Spleen (tissue), 7 donors: ENCODE measurements around the gene RUNDC3A.

Experiments used
- POLR2A ChIP-seq, 3 donors: fragments of 450-650 bp; IDR thresholded peaks; one replicate each; pipeline ENCODE4 v1.5.1; 2017; ENCODE audit warnings: antibody characterized with exemption in 3 of 3, mild to moderate bottlenecking in 1 of 3
- POLR2AphosphoS5 ChIP-seq, 3 donors: sonication (generic); formaldehyde crosslinking; IDR thresholded peaks; one replicate each; pipeline ENCODE4 v1.5.1; 2017; ENCODE audit warnings: antibody characterized with exemption in 3 of 3
- TF ChIP-seq, protein P1 (sequence below), 11 experiments: fragments of 200-600 bp in 7 of 11; fragments of 450-650 bp in 4 of 11; sonication (generic) in 4 of 11; IDR thresholded peaks in 8 of 11; conservative IDR thresholded peaks in 3 of 11; 1 replicate in 7 of 11; 2 replicates in 4 of 11; pipeline versions ENCODE4 v1.4.0 to v1.8.0; 2016 to 2021; ENCODE audit warnings: antibody characterized with exemption in 11 of 11, inconsistent platforms in 4 of 11, mild to moderate bottlenecking in 1 of 11
- donor health status: DM: no; HTN: no; CAD: no; lungs with moderate emphysema.
- donor health status: DM: no; HTN: no; CAD: no.
- donor health status: DM: no; HTN: no; CAD: no.

DNA sequence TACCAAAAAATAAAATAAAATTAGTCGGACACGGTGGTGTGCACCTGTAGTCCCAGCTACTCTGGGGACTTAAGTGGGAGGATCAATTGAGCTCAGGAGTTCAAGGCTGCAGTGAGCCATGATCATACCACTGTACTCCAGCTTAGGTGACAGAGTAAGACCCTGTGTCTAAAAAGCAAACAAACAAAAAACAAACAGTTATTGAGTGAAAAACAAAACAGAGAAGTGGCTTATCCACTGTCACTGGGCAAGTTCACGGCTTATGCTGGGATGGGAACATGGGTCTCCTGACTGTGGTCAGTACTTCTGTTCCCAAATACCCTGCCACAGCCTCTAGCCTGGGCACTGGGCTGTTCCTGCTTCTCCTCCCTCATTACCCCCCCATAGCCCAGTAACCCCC lies 27.2 kb downstream of the RUNDC3A start:
- TF ChIP-seq POLR2AphosphoS5 (IDR thresholded peaks at IDR 0.05), result no peak
- TF ChIP-seq, protein P1, sequence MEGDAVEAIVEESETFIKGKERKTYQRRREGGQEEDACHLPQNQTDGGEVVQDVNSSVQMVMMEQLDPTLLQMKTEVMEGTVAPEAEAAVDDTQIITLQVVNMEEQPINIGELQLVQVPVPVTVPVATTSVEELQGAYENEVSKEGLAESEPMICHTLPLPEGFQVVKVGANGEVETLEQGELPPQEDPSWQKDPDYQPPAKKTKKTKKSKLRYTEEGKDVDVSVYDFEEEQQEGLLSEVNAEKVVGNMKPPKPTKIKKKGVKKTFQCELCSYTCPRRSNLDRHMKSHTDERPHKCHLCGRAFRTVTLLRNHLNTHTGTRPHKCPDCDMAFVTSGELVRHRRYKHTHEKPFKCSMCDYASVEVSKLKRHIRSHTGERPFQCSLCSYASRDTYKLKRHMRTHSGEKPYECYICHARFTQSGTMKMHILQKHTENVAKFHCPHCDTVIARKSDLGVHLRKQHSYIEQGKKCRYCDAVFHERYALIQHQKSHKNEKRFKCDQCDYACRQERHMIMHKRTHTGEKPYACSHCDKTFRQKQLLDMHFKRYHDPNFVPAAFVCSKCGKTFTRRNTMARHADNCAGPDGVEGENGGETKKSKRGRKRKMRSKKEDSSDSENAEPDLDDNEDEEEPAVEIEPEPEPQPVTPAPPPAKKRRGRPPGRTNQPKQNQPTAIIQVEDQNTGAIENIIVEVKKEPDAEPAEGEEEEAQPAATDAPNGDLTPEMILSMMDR (IDR thresholded peaks at IDR 0.05 in 8 of 11, conservative IDR thresholded peaks at IDR 0.05 in 3 of 11), result no peak
- TF ChIP-seq POLR2A (IDR thresholded peaks at IDR 0.05), result no peak
